Measurements from ENCODE around the gene CERS6. TPM values are rescaled to one million over a fixed set of nuclear protein-coding genes. Genes with fewer than 3 reads are reported as not detected.

Gene CERS6
- total RNA-seq, 3 donors from 2014 or later = 14.1 to 17.2 (median 16.7) TPM

DNA sequence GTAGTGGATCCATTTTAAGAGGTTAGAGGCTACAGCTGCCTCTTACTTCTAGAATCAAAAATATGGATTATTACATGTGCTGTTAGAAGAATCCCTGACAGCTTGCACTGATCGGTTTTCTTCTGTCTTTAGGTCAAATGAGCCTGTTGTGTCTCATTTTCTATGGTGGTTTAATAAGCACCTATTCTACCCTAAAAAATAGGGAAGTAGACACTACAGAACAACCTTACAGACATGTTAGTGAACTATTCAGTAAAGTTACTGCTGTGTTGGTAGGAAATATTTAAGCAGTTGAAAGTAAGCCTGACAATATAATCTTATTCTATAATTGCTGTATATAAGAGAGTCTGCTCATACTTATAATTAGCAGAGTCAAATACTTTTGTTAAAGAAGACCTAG lies 177.8 kb downstream of the CERS6 start:
- Mint-ChIP-seq H3K4me3 (no peak overlapping the region), H3K36me3 (ENCODE audit: insufficient read depth) (peaks cover 3% of the 10 kb centered on the region), H3K4me1 (ENCODE audit: low read depth) (peaks cover 3% of the 10 kb centered on the region), H3K9me3 (no peaks in the 10 kb centered on the region), H3K27me3 (ENCODE audit: low read depth) (no peaks in the 10 kb centered on the region)
- DNase-seq (no peak), ATAC-seq (no peak)

DNA sequence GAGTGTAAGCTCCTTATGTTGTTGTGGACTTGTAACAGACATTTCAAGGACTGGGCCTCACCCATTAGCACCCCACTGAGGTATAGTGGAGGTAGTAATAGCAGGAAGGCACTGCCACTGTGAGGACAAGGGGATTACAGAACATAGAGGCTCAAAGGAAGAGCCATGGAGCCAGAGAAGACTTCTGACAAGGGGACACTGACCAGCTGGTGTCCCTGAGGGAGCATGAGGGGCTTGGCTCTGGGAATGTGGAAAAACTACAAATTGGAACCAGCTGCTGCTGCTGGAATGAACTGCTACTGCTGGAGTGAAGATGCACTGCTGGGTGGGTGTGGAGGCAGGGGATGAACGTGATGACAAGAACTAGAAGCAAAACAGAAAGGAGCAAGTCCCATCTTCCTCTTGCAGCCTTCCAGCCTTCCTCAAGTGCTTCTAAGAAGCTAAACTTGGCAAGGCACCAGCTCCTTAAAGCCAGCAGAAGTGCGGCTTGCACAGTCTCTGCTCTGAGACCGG lies 179.0 kb downstream of the CERS6 start:
- Mint-ChIP-seq H3K36me3 (ENCODE audit: insufficient read depth) (no peaks in the 10 kb centered on the region), H3K9me3 (no peaks in the 10 kb centered on the region), H3K27me3 (ENCODE audit: low read depth) (no peaks in the 10 kb centered on the region), H3K4me1 (ENCODE audit: low read depth) (peaks cover 3% of the 10 kb centered on the region), H3K4me3 (no peak overlapping the region)
- ATAC-seq (no peak), DNase-seq (no peak)

GRCh38 chr2:168639018-168639417 lies 182.9 kb downstream of the CERS6 start:
- Mint-ChIP-seq H3K36me3 (ENCODE audit: insufficient read depth) (peaks cover 4% of the 10 kb centered on the region), H3K9me3 (no peaks in the 10 kb centered on the region), H3K4me1 (ENCODE audit: low read depth) (no peaks in the 10 kb centered on the region), H3K4me3 (no peak overlapping the region), H3K27me3 (ENCODE audit: low read depth) (no peaks in the 10 kb centered on the region)
- ATAC-seq = no peak
- no peak for DNase-seq

DNA sequence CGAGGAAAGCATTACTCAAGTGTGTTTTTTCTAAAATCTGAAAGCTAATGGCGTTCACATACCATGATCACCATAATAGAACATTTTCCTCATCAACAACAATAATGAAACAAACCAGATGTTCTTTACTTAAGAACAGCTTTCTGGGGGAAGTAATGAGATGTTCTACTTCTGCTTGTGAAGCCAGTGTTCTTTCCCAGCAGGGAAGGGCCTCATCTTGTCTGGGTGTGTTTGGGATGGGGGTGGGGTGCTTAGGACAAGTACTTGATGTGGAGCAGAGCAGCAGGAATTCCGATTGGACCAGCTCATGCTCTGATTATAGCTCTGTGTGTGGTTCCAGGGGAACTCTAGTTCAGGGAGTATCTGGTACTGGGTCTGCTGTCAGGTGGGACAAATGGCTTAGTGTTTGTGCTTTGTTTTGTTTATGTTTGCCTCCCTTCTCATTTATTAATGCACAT lies 183.4 kb downstream of the CERS6 start:
- no peak for ATAC-seq
- H3K4me1 Mint-ChIP-seq (ENCODE audit: low read depth) = peaks cover 1% of the 10 kb centered on the region
- no peaks in the 10 kb centered on the region for H3K9me3 Mint-ChIP-seq
- no peak for DNase-seq
- H3K4me3 Mint-ChIP-seq = no peak overlapping the region
- H3K27me3 Mint-ChIP-seq (ENCODE audit: low read depth) = no peaks in the 10 kb centered on the region
- peaks cover 4% of the 10 kb centered on the region for H3K36me3 Mint-ChIP-seq (ENCODE audit: insufficient read depth)

GRCh38 chr2:168640039-168640438 lies 184.0 kb downstream of the CERS6 start:
- peaks cover 1% of the 10 kb centered on the region for H3K4me1 Mint-ChIP-seq (ENCODE audit: low read depth)
- H3K27me3 Mint-ChIP-seq (ENCODE audit: low read depth) = no peaks in the 10 kb centered on the region
- no peak for DNase-seq
- ATAC-seq = no peak
- no peaks in the 10 kb centered on the region for H3K9me3 Mint-ChIP-seq
- no peak overlapping the region for H3K4me3 Mint-ChIP-seq
- peaks cover 4% of the 10 kb centered on the region for H3K36me3 Mint-ChIP-seq (ENCODE audit: insufficient read depth)

DNA sequence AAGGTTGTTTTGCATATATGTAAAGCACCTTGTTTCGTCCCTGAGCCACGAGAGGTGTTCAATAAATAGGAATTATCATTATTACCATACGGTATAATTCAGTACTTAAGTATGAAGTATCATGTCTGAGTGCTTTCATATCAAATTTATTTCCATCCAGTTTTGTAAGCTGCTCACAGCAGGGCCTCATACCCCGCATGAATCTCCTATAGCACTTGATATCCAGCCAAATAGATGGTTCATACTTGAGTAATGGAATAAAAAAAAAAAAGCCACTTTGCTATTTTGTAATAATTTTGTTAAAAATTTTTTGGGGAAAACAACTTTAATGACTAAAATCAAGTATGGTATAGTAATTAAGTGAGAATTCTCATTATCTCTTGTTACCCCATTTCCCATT lies 185.6 kb downstream of the CERS6 start:
- Mint-ChIP-seq H3K4me1 (ENCODE audit: low read depth) (peaks cover 7% of the 10 kb centered on the region), H3K9me3 (peaks cover 8% of the 10 kb centered on the region), H3K36me3 (ENCODE audit: insufficient read depth) (peaks cover 6% of the 10 kb centered on the region), H3K4me3 (no peak overlapping the region), H3K27me3 (ENCODE audit: low read depth) (no peaks in the 10 kb centered on the region)
- DNase-seq = no peak
- no peak for ATAC-seq

DNA sequence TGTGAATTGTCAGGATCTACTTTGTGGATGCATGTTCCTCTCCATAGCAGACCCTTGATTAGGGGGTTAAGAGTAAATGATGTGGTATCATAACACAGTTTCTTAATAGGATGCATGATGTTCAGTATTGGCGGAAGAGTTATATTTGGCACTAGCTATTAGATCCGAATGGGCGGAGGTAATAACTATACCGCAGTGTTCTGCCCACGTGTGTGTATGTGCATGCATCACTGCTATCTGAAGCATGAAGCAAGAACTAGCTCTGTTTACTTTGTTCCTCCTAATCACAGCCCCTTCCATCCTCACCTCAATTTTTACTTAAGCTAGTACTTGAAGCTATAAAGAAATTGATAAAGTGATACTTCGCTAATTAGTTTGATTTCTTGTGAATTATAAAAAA lies 186.8 kb downstream of the CERS6 start:
- H3K27me3 Mint-ChIP-seq (ENCODE audit: low read depth) = no peaks in the 10 kb centered on the region
- ATAC-seq (no peak), DNase-seq (no peak)
- peaks cover 8% of the 10 kb centered on the region for H3K9me3 Mint-ChIP-seq
- H3K36me3 Mint-ChIP-seq (ENCODE audit: insufficient read depth) = peaks cover 6% of the 10 kb centered on the region
- H3K4me1 Mint-ChIP-seq (ENCODE audit: low read depth) = peaks cover 8% of the 10 kb centered on the region
- no peak overlapping the region for H3K4me3 Mint-ChIP-seq

DNA sequence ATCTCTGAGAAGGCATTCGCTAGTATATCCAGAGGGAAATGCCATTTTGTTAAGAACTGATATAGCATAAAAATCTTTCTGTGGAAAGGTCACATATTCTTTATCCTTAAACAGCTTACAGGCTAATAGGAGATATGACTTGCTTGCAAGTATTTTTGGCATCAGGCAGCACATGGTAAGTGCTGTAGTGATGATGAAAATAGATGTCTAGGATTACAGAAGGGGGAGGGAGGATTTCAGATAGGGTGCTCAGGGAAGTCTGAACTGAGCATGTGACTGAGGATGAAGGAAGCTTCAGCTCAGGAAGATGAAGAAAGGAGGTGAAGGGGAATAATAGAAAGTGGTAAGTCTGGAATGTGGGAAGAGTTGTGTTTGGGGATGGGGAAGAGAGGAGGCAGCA lies 187.9 kb downstream of the CERS6 start:
- ATAC-seq (no peak), DNase-seq (no peak)
- Mint-ChIP-seq H3K36me3 (ENCODE audit: insufficient read depth) (peaks cover 6% of the 10 kb centered on the region), H3K4me1 (ENCODE audit: low read depth) (peaks cover 8% of the 10 kb centered on the region), H3K4me3 (no peak overlapping the region), H3K27me3 (ENCODE audit: low read depth) (no peaks in the 10 kb centered on the region), H3K9me3 (peaks cover 8% of the 10 kb centered on the region)

DNA sequence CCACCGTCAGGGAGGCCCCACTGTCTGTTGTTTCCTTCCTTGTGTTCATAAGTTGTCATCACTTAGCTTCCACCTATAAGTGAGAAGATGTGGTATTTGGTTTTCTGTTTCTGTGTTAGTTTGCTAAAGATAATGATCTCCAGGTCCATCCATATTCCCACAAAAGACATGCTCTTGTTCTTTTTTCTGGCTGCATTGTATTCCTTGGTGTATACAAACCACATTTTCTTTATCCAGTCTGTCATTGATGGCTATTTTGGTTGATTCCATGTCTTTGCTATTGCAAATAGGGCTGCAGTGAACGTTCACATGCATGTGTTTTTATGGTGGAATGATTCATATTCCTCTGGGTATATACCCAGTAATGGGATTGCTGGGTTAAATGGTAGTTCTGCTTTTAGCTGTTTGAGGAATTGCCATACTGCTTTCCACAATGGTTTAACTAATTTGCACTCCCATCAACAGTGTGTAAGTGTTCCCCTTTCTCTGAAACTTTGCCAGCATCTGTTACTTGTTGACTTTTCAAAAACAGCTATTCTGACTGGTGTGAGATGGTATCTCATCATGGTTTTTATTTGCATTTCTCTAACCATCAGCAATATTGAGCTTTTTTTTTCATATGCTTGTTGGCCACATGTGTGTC lies 189.7 kb downstream of the CERS6 start:
- ATAC-seq (no peak), DNase-seq (no peak)
- H3K36me3 Mint-ChIP-seq (ENCODE audit: insufficient read depth) = peaks cover 7% of the 10 kb centered on the region
- no peak overlapping the region for H3K4me3 Mint-ChIP-seq
- H3K4me1 Mint-ChIP-seq (ENCODE audit: low read depth) = peaks cover 10% of the 10 kb centered on the region
- peaks cover 8% of the 10 kb centered on the region for H3K9me3 Mint-ChIP-seq
- no peaks in the 10 kb centered on the region for H3K27me3 Mint-ChIP-seq (ENCODE audit: low read depth)

- Mint-ChIP-seq H3K4me1 (ENCODE audit: low read depth) (peaks cover 10% of the 10 kb centered on the region), H3K4me3 (no peak overlapping the region), H3K9me3 (peaks cover 8% of the 10 kb centered on the region), H3K27me3 (ENCODE audit: low read depth) (no peaks in the 10 kb centered on the region), H3K36me3 (ENCODE audit: insufficient read depth) (peaks cover 5% of the 10 kb centered on the region)
- no peak for DNase-seq
- ATAC-seq = no peak
Measured at GRCh38 chr2:168649105-168649504, 193.0 kb downstream of the CERS6 start.

DNA sequence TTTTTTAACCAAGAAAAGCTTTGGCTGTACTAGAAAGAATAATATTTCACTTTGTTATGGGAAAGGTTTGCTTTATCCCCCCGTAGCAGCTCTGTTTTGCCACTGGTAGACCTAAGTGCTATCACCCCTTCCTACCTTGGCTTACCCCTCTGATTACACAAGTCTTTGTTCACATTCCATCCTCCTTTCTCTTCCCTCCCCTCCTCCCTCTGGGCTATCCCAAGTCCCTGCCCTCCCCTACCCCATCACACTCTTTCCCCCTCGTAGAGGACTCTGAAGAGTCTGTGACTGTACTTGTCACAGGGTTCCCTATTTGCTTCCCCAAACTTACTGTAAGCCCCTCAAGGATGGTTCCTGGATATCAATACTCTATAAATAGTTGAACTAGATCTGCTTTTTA lies 193.5 kb downstream of the CERS6 start:
- DNase-seq (no peak), ATAC-seq (no peak)
- H3K36me3 Mint-ChIP-seq (ENCODE audit: insufficient read depth) = peaks cover 5% of the 10 kb centered on the region
- peaks cover 9% of the 10 kb centered on the region for H3K4me1 Mint-ChIP-seq (ENCODE audit: low read depth)
- H3K9me3 Mint-ChIP-seq = peaks cover 8% of the 10 kb centered on the region
- no peak overlapping the region for H3K4me3 Mint-ChIP-seq
- H3K27me3 Mint-ChIP-seq (ENCODE audit: low read depth) = no peaks in the 10 kb centered on the region

DNA sequence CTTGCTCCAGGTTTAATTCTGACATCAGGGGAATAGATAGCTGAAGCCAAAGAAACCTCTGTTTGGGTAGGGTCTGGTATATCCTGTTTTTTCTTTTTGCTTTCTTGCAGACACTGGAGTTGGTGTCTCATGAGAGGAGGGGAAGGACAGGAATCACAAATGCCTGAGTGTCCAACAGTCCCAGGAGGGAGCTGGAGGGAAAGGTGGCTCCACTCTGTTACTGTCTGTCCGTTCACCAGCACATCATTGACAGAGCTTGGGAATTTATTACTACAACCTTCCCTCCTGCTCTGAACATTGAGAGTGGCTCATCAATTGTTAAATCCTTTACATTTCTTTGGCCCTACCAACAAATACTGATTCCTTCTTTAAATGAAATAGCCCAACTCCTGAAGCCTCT lies 194.1 kb downstream of the CERS6 start:
- no peak for ATAC-seq
- H3K4me3 Mint-ChIP-seq = no peak overlapping the region
- H3K27me3 Mint-ChIP-seq (ENCODE audit: low read depth) = no peaks in the 10 kb centered on the region
- H3K9me3 Mint-ChIP-seq = peaks cover 8% of the 10 kb centered on the region
- H3K36me3 Mint-ChIP-seq (ENCODE audit: insufficient read depth) = peaks cover 7% of the 10 kb centered on the region
- H3K4me1 Mint-ChIP-seq (ENCODE audit: low read depth) = peaks cover 9% of the 10 kb centered on the region
- DNase-seq = no peak

DNA sequence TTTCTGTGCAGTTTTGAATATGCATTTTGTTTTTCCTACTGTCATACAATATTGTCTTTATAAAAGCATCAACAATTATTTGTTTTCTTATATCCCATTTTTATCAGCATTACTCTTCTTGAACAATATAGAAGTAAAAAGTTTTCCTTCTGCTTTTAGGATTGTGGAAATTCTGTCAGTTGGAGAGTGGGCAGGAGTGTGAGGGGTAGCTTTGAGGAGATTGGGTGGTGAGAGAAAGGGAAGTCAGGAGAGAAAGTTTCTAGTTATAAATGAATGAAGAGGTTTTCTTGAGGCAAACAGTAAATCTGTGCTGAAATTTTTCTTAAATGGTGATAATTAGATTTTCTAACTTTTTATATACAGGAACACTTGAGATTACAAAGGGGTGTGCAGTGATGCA lies 194.7 kb downstream of the CERS6 start:
- Mint-ChIP-seq H3K4me3 (no peak overlapping the region), H3K4me1 (ENCODE audit: low read depth) (peaks cover 7% of the 10 kb centered on the region), H3K36me3 (ENCODE audit: insufficient read depth) (peaks cover 5% of the 10 kb centered on the region), H3K9me3 (peaks cover 5% of the 10 kb centered on the region), H3K27me3 (ENCODE audit: low read depth) (no peaks in the 10 kb centered on the region)
- DNase-seq = no peak
- ATAC-seq = no peak

- peaks cover 8% of the 10 kb centered on the region for H3K36me3 Mint-ChIP-seq (ENCODE audit: insufficient read depth)
- no peaks in the 10 kb centered on the region for H3K27me3 Mint-ChIP-seq (ENCODE audit: low read depth)
- peaks cover 2% of the 10 kb centered on the region for H3K4me1 Mint-ChIP-seq (ENCODE audit: low read depth)
- DNase-seq (no peak), ATAC-seq (no peak)
- no peaks in the 10 kb centered on the region for H3K9me3 Mint-ChIP-seq
- no peak overlapping the region for H3K4me3 Mint-ChIP-seq
Measured at GRCh38 chr2:168652997-168653921, 197.2 kb downstream of the CERS6 start.

DNA sequence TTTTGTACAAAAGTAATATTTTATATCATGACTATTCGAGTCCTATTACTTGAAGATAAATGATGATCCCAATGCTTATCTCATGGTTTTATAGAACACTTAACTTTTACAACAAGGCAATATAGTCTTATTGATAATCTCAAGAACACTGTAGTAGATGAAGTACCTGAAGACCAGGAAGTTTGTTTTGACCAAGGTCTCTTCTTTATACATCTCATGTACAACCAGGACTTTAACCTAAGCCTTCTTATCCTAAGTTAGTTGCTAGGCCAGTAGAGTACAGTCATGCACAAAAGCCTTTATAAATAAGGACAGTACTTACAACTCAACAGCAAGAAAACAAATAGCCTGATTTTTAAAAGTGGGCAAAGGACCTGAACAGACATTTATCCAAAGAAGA lies 198.6 kb downstream of the CERS6 start:
- DNase-seq (no peak), ATAC-seq (no peak)
- peaks cover 9% of the 10 kb centered on the region for H3K36me3 Mint-ChIP-seq (ENCODE audit: insufficient read depth)
- H3K4me3 Mint-ChIP-seq = no peak overlapping the region
- no peaks in the 10 kb centered on the region for H3K9me3 Mint-ChIP-seq
- no peaks in the 10 kb centered on the region for H3K4me1 Mint-ChIP-seq (ENCODE audit: low read depth)
- no peaks in the 10 kb centered on the region for H3K27me3 Mint-ChIP-seq (ENCODE audit: low read depth)
